ENCODE results near the gene C14orf93.
A peak's percentile ranks its signal among the peaks of the same experiment; 100 is the strongest.

Gene C14orf93, protein sequence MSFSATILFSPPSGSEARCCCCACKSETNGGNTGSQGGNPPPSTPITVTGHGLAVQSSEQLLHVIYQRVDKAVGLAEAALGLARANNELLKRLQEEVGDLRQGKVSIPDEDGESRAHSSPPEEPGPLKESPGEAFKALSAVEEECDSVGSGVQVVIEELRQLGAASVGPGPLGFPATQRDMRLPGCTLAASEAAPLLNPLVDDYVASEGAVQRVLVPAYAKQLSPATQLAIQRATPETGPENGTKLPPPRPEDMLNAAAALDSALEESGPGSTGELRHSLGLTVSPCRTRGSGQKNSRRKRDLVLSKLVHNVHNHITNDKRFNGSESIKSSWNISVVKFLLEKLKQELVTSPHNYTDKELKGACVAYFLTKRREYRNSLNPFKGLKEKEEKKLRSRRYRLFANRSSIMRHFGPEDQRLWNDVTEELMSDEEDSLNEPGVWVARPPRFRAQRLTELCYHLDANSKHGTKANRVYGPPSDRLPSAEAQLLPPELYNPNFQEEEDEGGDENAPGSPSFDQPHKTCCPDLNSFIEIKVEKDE

GRCh38 chr14:23009939-23010726, at the start of gene C14orf93:
Gene C14orf93, minus strand, starts transcription at chr14:23010143. Its CDS starts 11,120 bp downstream, at chr14:22999023.
- peak in 1 of 2 experiments; percentile 36 for DNase-seq

DNA sequence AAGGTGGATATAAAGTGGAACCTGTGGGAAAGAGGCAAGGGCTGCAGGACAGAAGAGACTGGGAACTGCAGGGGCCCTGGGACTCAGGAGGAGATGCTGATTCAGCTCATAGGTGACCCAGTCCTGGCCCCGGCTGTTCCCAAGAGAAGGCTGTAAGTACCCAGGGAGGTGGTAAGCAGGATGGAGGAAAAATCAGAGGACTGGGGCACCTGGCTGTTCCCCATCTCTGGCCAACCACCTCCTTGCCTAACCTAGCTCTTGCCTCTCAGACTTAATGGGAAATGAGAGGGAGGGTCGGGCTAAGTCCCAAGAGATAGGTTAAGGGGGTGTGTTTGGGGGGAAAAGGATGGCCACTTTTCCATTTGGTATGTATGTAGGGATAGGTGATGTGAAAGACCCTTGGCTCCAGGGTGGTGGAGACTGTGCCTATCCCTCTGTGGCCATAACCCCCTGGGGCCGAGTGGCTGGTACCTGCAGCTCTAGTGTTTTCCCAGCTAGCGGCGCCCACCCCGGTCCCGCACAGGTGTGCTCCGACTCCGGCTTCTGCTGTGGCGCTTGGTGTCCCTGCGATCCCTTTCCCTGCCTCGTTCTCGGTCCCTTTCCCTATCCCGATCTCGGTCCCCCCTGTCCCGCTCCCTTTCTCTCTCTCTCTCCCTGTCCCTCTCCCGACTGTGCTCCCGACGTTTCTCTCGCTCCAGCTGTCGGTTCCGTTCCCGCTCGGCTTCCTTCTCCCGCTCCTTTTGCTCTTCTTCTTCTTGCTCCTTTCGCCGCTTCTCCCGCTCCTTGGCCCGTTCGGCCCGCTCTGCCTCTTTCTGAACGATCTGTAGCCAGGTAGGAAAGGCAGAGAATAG, 48.9 kb upstream of the C14orf93 start:
- DNase-seq, result no peak

DNA sequence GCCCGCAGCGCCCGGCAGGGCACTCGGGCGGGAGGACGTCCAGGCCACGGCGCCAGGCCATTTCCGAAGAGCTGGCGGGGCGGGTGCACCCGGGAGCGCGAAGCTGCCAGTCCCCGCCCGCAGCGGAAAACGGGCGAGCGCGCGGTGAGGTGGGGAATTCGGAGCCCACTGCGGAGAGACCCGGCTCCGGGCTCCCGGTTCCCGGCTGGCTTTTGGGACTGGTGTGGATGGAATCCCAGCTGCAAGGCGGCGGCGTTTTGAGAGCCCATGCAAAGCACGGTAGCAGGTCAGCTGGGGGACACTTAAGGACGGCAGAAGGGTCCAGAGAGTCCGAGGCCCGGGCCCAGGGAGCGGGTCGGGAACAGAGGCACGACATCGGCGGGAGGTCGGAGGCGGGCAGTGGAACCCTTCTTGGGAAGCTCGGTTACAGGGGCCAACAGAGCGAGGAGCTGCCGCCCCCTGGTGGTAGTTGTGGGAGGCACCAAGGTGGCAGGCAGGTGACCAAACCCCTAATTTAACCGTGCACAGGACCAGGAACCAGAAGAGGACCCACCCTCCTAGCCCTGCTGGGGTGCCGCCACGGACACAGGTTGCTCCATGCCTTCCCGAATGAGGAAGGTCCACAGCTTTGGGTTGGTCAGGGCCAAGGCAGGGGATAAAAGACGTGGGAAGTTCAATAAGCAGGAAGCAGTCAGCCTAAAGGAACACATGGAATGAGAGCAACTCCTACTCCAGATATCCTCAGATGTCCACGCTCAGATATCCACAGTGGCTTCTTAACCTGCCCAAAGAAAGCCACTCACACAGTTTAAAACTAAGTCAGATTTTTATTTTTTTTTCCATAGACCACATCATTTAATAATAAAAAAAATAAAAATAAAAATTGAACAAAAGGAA, 48.1 kb upstream of the C14orf93 start:
- no peak for DNase-seq

GRCh38 chr14:23056956-23057756, 47.2 kb upstream of the C14orf93 start, which contains the start of gene CDH24:
Gene CDH24, minus strand, starts transcription at chr14:23057520. Its CDS starts 1,787 bp downstream, at chr14:23055733.
- DNase-seq, result no peak

DNA sequence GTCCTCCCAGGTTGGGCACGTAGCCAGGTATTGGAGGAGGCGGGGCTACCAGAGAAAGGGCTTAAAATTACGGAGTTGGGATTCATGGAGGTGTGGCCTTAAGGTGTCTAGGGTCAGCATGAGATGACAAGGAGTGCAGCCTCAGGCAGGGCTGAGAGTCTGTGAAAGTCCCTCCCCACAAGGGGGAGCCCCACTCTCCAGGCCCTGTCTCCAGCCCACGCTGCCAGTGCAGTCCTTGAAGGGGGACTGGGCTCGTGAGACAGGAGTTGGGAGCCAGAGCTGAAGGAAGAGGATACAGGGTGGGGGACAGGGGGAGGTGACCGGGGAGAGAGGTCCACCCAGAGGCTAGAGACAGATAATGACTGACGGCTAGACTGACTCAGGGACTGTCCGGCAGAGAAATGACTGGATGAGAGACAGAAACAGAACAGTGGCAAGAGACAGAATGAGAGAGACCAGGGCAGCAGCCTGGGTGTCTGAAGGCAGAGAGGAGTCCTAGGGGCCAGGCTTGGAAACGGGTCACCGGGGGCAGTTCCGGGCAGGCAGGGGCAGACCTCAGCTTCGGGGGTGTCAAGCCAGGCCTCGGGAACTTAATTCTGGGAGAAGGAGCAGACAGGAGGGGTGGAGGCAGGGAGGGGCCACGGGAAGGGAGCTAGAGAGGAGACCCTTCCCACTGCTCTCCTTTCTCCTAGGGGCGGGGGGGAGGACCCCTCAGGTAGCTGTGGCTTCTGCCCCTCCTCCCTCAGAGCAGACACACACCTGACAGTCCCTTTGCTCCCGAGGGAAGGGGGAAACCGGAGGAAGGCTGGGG, 46.4 kb upstream of the C14orf93 start:
- DNase-seq, result no peak

DNA sequence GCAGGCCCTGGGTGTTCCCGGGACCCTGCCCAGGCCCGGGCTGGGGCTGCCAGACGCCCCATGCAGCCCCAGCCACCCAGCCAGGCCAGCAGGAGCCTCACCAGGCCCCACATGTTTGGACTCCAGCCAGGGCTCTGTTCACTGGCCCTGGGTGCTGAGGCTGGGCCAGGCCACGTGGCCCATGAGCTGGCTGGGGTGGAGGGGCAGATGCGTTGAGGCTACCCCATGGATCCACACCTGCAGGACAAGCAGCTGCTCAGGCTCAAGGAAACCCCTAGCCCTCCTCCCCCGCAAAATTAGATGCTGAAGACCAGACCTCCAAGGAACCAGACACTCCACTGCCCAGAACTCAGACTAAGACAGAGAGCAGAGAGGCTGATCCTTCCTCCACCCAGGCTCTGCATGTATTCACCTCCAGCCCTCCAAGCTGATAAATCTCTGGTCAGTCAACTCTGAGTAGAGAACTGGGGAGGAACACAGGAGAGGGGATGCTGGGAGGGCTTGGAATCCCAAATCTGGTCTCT, 45.7 kb upstream of the C14orf93 start:
- no peak for DNase-seq

GRCh38 chr14:23055147-23055550, 45.2 kb upstream of the C14orf93 start:
- no peak for DNase-seq

GRCh38 chr14:23054000-23054811, 44.3 kb upstream of the C14orf93 start:
- no peak for DNase-seq

- no peak for DNase-seq
Observed at GRCh38 chr14:23053426-23053825, 43.5 kb upstream of the C14orf93 start.

DNA sequence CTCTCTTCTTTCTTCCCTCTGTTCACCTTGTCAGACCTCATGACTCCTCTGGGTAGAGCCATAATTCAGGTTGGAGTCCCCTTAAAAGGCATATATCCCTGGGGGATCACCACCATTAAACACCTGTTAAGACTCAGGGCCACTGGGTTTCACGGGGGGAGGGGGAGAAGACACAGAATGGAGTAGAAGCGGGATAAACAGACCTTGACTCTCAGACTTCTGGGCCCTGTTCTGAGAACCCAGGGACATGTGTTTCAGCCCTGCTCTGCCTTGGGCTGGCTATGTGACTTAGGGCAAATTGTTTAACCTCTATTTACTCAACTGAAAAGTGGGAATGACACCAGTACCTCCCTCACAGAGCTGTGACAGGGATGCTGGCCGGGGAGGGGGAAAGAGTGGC, 42.7 kb upstream of the C14orf93 start:
- DNase-seq, result no peak

DNA sequence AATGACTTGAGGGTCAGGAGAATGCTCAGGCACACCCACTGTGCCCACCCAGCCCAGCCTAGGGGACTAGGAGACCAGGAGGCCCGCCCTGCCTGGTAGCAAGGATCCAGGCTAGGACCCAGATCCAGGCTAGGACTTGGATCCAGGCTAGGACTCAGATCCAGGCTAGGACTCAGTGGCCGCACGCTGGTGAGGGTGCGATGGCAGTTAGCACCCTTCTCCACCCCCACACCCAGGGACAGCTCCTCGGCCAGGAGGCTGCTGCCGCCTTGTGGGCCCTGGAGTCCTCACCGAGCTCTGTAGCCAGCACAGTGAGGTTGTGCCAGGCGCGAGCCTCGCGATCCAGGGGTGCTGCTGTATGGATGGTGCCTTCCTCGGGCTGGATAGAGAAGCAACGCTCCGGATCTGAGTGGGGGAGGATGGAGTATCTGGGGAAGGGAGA, 42.3 kb upstream of the C14orf93 start:
- DNase-seq, result no peak

GRCh38 chr14:23051141-23052057, 41.5 kb upstream of the C14orf93 start:
- no peak for DNase-seq

GRCh38 chr14:23049011-23049410, 39.1 kb upstream of the C14orf93 start:
- DNase-seq, result no peak

- no peak for DNase-seq
Observed at GRCh38 chr14:23047751-23048693, 38.1 kb upstream of the C14orf93 start.

DNA sequence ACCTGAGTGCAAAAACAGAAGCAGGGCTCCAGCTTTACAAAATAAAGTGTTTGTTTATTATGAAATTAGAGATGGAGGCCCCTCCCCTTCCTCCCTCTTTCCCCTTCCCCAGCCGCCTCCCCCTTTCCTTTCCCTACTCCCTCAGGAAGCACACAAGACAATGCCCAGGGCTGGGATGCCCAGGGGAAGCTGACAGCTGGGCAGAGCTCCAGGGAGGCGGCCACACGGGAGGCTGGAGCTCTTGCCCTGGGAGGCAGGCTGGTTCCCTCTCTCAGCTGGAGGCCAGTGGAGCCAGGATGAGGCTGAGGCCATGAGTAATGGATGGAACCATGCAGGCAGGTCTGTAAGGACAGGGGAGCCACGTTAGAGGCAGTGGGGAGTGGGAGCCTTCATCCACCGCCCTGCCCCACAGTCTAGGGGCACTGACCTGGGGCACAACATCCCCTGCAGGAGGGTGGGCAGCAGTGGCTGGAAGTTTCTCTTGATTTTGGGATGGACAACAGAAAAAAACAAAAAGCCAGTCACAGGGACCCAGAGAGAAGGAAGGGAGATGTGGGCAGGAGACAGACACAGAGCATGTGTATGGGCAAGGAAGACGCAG, 37.2 kb upstream of the C14orf93 start:
- DNase-seq, result no peak

All from cerebellar nuclear complex (tissue), 1 donor.